ENCODE data around the gene EXOC4.

Gene EXOC4

DNA sequence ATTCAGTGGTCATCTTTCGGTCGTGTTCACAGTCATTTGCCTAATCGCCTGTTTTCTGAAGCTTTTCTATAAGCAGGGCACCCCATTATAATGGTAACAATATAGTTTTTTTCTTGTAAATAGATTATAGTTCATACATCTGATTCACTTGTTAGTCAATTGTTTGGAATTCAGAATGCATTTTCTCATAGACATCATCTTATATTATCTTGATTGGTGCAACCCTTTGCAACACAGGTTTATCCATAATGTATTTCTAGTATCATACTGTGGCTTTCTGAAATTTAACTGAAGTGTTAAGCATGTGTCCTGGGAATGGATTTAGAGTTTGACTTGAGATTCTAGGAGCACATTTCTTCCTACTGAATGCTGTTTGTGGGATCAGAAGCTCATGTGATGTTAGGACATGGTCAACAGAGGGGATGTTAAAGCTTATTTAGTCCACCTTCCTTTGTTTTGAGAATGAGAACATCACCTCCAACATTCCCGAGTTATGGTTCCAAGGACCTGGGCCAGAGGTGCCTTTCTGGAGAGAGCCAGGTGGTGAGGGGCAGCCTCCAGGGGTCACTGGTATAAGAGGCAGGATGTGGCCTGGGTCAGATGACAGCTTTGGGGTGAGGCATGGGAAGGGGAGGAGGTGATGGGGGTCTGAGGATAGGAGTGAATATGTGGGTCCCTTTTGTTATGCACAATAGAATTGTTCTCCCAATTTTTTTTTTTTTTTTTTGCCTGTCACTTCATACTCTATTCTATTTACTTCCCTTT, 415.6 kb downstream of the EXOC4 start:
- no peaks in the 10 kb centered on the region for H3K9me3 ChIP-seq
- no peaks in the 10 kb centered on the region for H3K4me1 ChIP-seq
- no peak overlapping the region for H3K4me3 ChIP-seq
- intact Hi-C loops (cut with DNase I; ENCODE audit: low total_unique reads), result no loop called here
- no peaks in the 10 kb centered on the region for H3K36me3 ChIP-seq
- DNase-seq, result no peak
- TF ChIP-seq CTCF (IDR thresholded peaks at IDR 0.05), result no peak
- H3K27ac ChIP-seq, result no peak overlapping the region
- H3K27me3 ChIP-seq, result no peaks in the 10 kb centered on the region

DNA sequence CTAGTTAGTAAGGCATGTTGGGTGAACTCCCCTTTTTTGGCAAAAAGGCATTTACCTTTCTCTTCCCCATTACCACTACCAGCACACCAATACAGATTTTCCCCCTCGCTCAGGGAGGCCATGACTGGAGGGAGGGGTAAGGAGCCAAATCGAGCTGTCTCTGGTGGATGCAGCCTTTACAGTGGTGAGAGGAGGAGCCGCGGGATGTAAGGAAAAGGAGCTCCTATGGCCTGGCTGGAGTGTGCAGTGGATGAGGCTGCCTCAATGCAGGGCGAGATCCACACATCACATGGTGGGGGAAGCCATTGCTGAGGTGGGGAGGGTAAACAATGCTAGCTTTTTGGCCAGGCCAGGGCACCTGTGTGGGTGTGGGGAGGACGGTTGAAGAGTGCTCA, 416.2 kb downstream of the EXOC4 start:
- no peaks in the 10 kb centered on the region for H3K9me3 ChIP-seq
- no peak for TF ChIP-seq CTCF (IDR thresholded peaks at IDR 0.05)
- DNase-seq, result no peak
- H3K27ac ChIP-seq, result no peak overlapping the region
- H3K4me3 ChIP-seq, result no peak overlapping the region
- H3K27me3 ChIP-seq, result no peaks in the 10 kb centered on the region
- no peaks in the 10 kb centered on the region for H3K36me3 ChIP-seq
- intact Hi-C loops (cut with DNase I; ENCODE audit: low total_unique reads), result no loop called here
- no peaks in the 10 kb centered on the region for H3K4me1 ChIP-seq

- DNase-seq, result no peak
- no peaks in the 10 kb centered on the region for H3K4me1 ChIP-seq
- intact Hi-C loops (cut with DNase I; ENCODE audit: low total_unique reads), result no loop called here
- no peak for TF ChIP-seq CTCF (IDR thresholded peaks at IDR 0.05)
- H3K4me3 ChIP-seq, result no peak overlapping the region
- H3K36me3 ChIP-seq, result no peaks in the 10 kb centered on the region
- no peaks in the 10 kb centered on the region for H3K9me3 ChIP-seq
- H3K27ac ChIP-seq, result no peak overlapping the region
- H3K27me3 ChIP-seq, result no peaks in the 10 kb centered on the region
Observed at GRCh38 chr7:133670250-133670649, 417.4 kb downstream of the EXOC4 start.

- H3K27ac ChIP-seq, result no peak overlapping the region
- H3K27me3 ChIP-seq, result no peaks in the 10 kb centered on the region
- no peak for DNase-seq
- intact Hi-C loops (cut with DNase I; ENCODE audit: low total_unique reads), result no loop called here
- no peaks in the 10 kb centered on the region for H3K36me3 ChIP-seq
- no peaks in the 10 kb centered on the region for H3K4me1 ChIP-seq
- H3K9me3 ChIP-seq, result no peaks in the 10 kb centered on the region
- H3K4me3 ChIP-seq, result no peak overlapping the region
- no peak for TF ChIP-seq CTCF (IDR thresholded peaks at IDR 0.05)
Observed at GRCh38 chr7:133672866-133673265, 420.0 kb downstream of the EXOC4 start.

DNA sequence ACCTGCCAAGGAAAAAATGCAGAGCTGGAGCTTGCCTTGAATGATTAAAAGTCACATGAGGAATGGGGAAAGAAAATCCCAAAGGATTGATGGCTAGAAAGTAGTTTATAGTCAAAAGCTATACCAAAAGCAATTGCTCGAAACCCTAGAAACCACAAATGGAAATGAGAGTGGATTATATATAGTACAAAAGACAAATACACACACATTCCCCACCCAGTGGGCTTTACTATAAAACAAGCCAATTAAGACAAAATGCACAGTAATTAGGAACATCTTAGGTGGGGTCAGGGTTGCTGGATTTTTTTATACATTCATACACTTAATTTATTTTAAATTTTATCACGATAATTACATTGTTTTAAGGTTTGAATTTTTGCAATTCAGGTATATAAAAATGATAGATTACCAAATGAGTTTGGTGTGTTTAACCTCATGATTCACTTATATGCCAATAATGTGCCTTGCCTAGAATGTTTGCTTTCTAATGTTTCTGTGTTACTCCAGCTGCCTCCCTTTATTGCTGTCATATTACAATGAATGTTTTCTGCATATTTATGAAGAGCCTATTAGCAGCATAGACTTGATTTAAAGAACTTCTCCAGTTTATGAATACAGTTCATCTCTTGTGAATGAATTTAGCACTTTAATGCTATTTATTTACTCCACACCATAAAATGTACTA, 421.3 kb downstream of the EXOC4 start:
- H3K36me3 ChIP-seq, result no peaks in the 10 kb centered on the region
- H3K27ac ChIP-seq, result no peak overlapping the region
- TF ChIP-seq CTCF (IDR thresholded peaks at IDR 0.05), result no peak
- no peaks in the 10 kb centered on the region for H3K9me3 ChIP-seq
- no peak overlapping the region for H3K4me3 ChIP-seq
- intact Hi-C loops (cut with DNase I; ENCODE audit: low total_unique reads), result no loop called here
- no peak for DNase-seq
- H3K4me1 ChIP-seq, result no peaks in the 10 kb centered on the region
- H3K27me3 ChIP-seq, result no peaks in the 10 kb centered on the region
